Activated naive CD8-positive, alpha-beta T cell (primary cell): ENCODE results near the gene KAZN.

Source experiments
- H3K27ac Mint-ChIP-seq: one replicate; pipeline ENCODE4 v1.8.0; 2021; ENCODE audit warnings: mixed read lengths
- H3K27me3 Mint-ChIP-seq: one replicate; pipeline ENCODE4 v1.8.0; 2021; ENCODE audit warnings: mixed read lengths
- H3K36me3 Mint-ChIP-seq: one replicate; pipeline ENCODE4 v1.8.0; 2021; ENCODE audit warnings: mixed read lengths
- H3K4me1 Mint-ChIP-seq: one replicate; pipeline ENCODE4 v1.8.0; 2021; ENCODE audit warnings: low read depth, mixed read lengths
- H3K4me3 Mint-ChIP-seq: one replicate; pipeline ENCODE4 v1.8.0; 2021; ENCODE audit warnings: mild to moderate bottlenecking, mixed read lengths
- H3K9me3 Mint-ChIP-seq: one replicate; pipeline ENCODE4 v1.8.0; 2021; ENCODE audit warnings: low read depth, mixed read lengths

The KAZN gene

GRCh38 chr1:14678011-14678638 lies 79.6 kb downstream of the KAZN start:
- peaks cover 3% of the 10 kb centered on the region for H3K9me3 Mint-ChIP-seq
- H3K4me1 Mint-ChIP-seq = no peaks in the 10 kb centered on the region
- H3K27ac Mint-ChIP-seq = no peak overlapping the region
- H3K36me3 Mint-ChIP-seq = no peaks in the 10 kb centered on the region
- peaks cover 4% of the 10 kb centered on the region for H3K27me3 Mint-ChIP-seq
- H3K4me3 Mint-ChIP-seq = no peak overlapping the region

- Mint-ChIP-seq H3K4me1 (no peaks in the 10 kb centered on the region), H3K9me3 (peaks cover 3% of the 10 kb centered on the region), H3K27me3 (peaks cover 4% of the 10 kb centered on the region), H3K36me3 (no peaks in the 10 kb centered on the region), H3K4me3 (no peak overlapping the region), H3K27ac (no peak overlapping the region)
These were observed 80.7 kb downstream of the KAZN start for GRCh38 chr1:14679027-14679688.

- H3K9me3 Mint-ChIP-seq = peaks cover 7% of the 10 kb centered on the region
- no peak overlapping the region for H3K4me3 Mint-ChIP-seq
- peaks cover 4% of the 10 kb centered on the region for H3K27me3 Mint-ChIP-seq
- H3K36me3 Mint-ChIP-seq = no peaks in the 10 kb centered on the region
- no peak overlapping the region for H3K27ac Mint-ChIP-seq
- H3K4me1 Mint-ChIP-seq = no peaks in the 10 kb centered on the region
These were observed 82.7 kb downstream of the KAZN start for GRCh38 chr1:14681182-14681581.

- no peak overlapping the region for H3K4me3 Mint-ChIP-seq
- H3K27ac Mint-ChIP-seq = no peak overlapping the region
- peaks cover 7% of the 10 kb centered on the region for H3K9me3 Mint-ChIP-seq
- no peaks in the 10 kb centered on the region for H3K4me1 Mint-ChIP-seq
- H3K27me3 Mint-ChIP-seq = peaks cover 4% of the 10 kb centered on the region
- H3K36me3 Mint-ChIP-seq = no peaks in the 10 kb centered on the region
These were observed 84.6 kb downstream of the KAZN start for GRCh38 chr1:14682941-14683621.

GRCh38 chr1:14685078-14685477 lies 86.6 kb downstream of the KAZN start:
- Mint-ChIP-seq H3K9me3 (peaks cover 7% of the 10 kb centered on the region), H3K4me3 (no peak overlapping the region), H3K36me3 (no peaks in the 10 kb centered on the region), H3K4me1 (no peaks in the 10 kb centered on the region), H3K27ac (no peak overlapping the region), H3K27me3 (peaks cover 4% of the 10 kb centered on the region)

GRCh38 chr1:14686701-14687100 lies 88.2 kb downstream of the KAZN start:
- H3K9me3 Mint-ChIP-seq = peaks cover 4% of the 10 kb centered on the region
- peaks cover 2% of the 10 kb centered on the region for H3K27me3 Mint-ChIP-seq
- no peaks in the 10 kb centered on the region for H3K36me3 Mint-ChIP-seq
- H3K4me1 Mint-ChIP-seq = no peaks in the 10 kb centered on the region
- no peak overlapping the region for H3K27ac Mint-ChIP-seq
- no peak overlapping the region for H3K4me3 Mint-ChIP-seq

- Mint-ChIP-seq H3K4me1 (no peaks in the 10 kb centered on the region), H3K36me3 (no peaks in the 10 kb centered on the region), H3K27ac (no peak overlapping the region), H3K27me3 (no peaks in the 10 kb centered on the region), H3K4me3 (no peak overlapping the region), H3K9me3 (peaks cover 4% of the 10 kb centered on the region)
These were observed 88.7 kb downstream of the KAZN start for GRCh38 chr1:14687147-14687546.

- Mint-ChIP-seq H3K36me3 (no peaks in the 10 kb centered on the region), H3K27ac (no peak overlapping the region), H3K4me1 (no peaks in the 10 kb centered on the region), H3K9me3 (no peaks in the 10 kb centered on the region), H3K4me3 (no peak overlapping the region), H3K27me3 (no peaks in the 10 kb centered on the region)
These were observed 91.6 kb downstream of the KAZN start for GRCh38 chr1:14689996-14690615.

- Mint-ChIP-seq H3K9me3 (no peaks in the 10 kb centered on the region), H3K4me3 (no peak overlapping the region), H3K27ac (no peak overlapping the region), H3K36me3 (no peaks in the 10 kb centered on the region), H3K4me1 (no peaks in the 10 kb centered on the region), H3K27me3 (peaks cover 3% of the 10 kb centered on the region)
These were observed 95.5 kb downstream of the KAZN start for GRCh38 chr1:14693949-14694348.

GRCh38 chr1:14694589-14694988 lies 96.1 kb downstream of the KAZN start:
- Mint-ChIP-seq H3K27ac (no peak overlapping the region), H3K27me3 (peaks cover 5% of the 10 kb centered on the region), H3K4me1 (no peaks in the 10 kb centered on the region), H3K36me3 (no peaks in the 10 kb centered on the region), H3K4me3 (no peak overlapping the region), H3K9me3 (no peaks in the 10 kb centered on the region)

GRCh38 chr1:14696761-14697160 lies 98.3 kb downstream of the KAZN start:
- Mint-ChIP-seq H3K4me3 (no peak overlapping the region), H3K4me1 (no peaks in the 10 kb centered on the region), H3K9me3 (no peaks in the 10 kb centered on the region), H3K27me3 (peaks cover 7% of the 10 kb centered on the region), H3K36me3 (no peaks in the 10 kb centered on the region), H3K27ac (no peak overlapping the region)

GRCh38 chr1:14697353-14697752 lies 98.9 kb downstream of the KAZN start:
- Mint-ChIP-seq H3K27ac (no peak overlapping the region), H3K36me3 (no peaks in the 10 kb centered on the region), H3K27me3 (peaks cover 7% of the 10 kb centered on the region), H3K4me3 (no peak overlapping the region), H3K4me1 (no peaks in the 10 kb centered on the region), H3K9me3 (no peaks in the 10 kb centered on the region)

GRCh38 chr1:14698314-14698713 lies 99.8 kb downstream of the KAZN start:
- no peak overlapping the region for H3K27ac Mint-ChIP-seq
- no peaks in the 10 kb centered on the region for H3K4me1 Mint-ChIP-seq
- H3K27me3 Mint-ChIP-seq = peaks cover 7% of the 10 kb centered on the region
- H3K36me3 Mint-ChIP-seq = no peaks in the 10 kb centered on the region
- H3K9me3 Mint-ChIP-seq = no peaks in the 10 kb centered on the region
- no peak overlapping the region for H3K4me3 Mint-ChIP-seq

GRCh38 chr1:14699620-14700019 lies 101.1 kb downstream of the KAZN start:
- Mint-ChIP-seq H3K27me3 (peaks cover 7% of the 10 kb centered on the region), H3K27ac (no peak overlapping the region), H3K36me3 (no peaks in the 10 kb centered on the region), H3K9me3 (no peaks in the 10 kb centered on the region), H3K4me3 (no peak overlapping the region), H3K4me1 (no peaks in the 10 kb centered on the region)

- Mint-ChIP-seq H3K4me3 (no peak overlapping the region), H3K36me3 (no peaks in the 10 kb centered on the region)
These were observed 106.4 kb downstream of the KAZN start for GRCh38 chr1:14704846-14705245.

More at GRCh38 chr1:14704846-14705245, 106.4 kb downstream of the KAZN start:
- peaks cover 10% of the 10 kb centered on the region for H3K9me3 Mint-ChIP-seq
- H3K27ac Mint-ChIP-seq = no peak overlapping the region
- H3K4me1 Mint-ChIP-seq = no peaks in the 10 kb centered on the region
- no peaks in the 10 kb centered on the region for H3K27me3 Mint-ChIP-seq
